GM12872 (cell line): ENCODE data around the gene CRLF3.

Experiments
- CTCF ChIP-seq: IDR thresholded peaks from 3 replicates; pipeline ENCODE4 v1.5.1; 2011; ENCODE audit warnings: low read depth, mild to moderate bottlenecking, low read length, moderate library complexity; ENCODE audit not compliant: insufficient read depth

Gene CRLF3

DNA sequence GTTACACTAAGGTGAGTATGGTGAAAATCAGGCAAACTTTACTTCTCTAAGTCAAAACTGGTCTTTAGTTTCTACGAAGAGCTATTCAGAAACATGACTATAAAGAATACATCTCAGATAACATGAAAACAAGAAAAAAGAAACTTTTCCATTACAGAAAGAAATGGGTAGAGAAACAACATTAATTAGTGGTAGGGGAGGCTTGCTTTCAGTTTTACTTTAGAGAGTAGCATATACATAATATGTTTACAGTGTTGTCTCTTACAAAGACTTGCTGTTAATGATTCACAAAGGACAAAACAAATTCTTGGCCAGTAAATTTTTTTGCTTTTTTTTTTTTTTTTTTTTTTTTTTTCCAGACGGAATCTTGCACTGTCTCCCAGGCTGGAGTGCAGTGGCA is 34.2 kb downstream of the CRLF3 start:
- TF ChIP-seq CTCF: no peak

- no peak for TF ChIP-seq CTCF
Measured at GRCh38 chr17:30788918-30789317, 35.6 kb downstream of the CRLF3 start.

- no peak for TF ChIP-seq CTCF
Measured at GRCh38 chr17:30782206-30782605, 42.3 kb downstream of the CRLF3 start.

GRCh38 chr17:30780343-30780742 is 44.1 kb downstream of the CRLF3 start:
- no peak for TF ChIP-seq CTCF

DNA sequence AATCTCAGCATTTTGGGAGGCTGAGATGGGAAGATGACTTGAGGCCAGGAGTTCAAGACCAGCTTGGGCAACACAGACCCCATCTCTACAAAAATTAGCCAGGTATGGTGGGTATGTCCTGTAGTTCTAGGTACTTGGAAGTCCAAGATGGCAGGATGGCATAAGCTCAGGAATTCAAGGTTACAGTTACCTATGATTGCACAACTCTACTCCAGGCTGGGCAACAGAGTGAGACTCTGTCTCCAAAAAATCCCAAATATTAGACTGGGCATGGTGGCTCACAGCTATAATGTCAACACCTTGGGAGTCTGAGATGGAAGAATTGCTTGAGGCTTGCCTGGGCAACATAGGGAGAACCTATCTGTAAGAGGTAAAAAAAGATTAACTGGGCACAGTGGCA is 63.4 kb downstream of the CRLF3 start:
- no peak for TF ChIP-seq CTCF
